C4-2B (cell line): ENCODE data around the gene LTV1.
"Not testable (repeated sequence)": the region's sequence is repeated elsewhere in the genome, so short reads cannot be mapped to it uniquely, and the experiment has no call there.

Experiments used
- H3K27ac ChIP-seq: fragments of 450-650 bp; 2 replicates; pipeline ENCODE4 v1.5.1; 2017
- CTCF ChIP-seq: fragments of 450-650 bp; conservative IDR thresholded peaks from 2 replicates; pipeline ENCODE4 v1.5.1; 2017; ENCODE audit warnings: mild to moderate bottlenecking
- ZFX ChIP-seq: fragments of 450-650 bp; IDR thresholded peaks from 2 replicates; pipeline ENCODE4 v1.6.1; 2017

The LTV1 gene

GRCh38 chr6:143844006-143844405, 868 bp downstream of the LTV1 start:
- peak overlapping the region; percentile 81 for H3K27ac ChIP-seq
- TF ChIP-seq CTCF, result no peak
- TF ChIP-seq ZFX, result no peak

DNA sequence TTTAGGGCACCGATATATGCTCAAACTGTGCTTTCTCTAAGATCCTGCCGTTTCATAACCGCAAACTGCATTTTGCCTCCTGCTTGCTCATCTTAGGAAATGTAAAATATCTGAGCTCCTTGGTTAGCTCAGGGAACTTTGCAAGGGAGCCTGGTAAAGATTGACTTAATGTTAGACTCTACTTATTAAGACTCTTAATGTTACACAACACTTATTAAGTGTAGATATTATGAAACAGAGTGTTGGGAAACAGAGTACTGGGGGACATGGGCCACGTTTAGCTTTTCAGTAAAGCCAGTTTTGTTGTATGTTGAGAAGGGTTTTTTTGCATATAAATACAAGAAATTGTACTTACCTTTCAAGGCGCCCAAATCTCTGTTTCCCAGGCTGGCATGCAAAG, 1.9 kb downstream of the LTV1 start:
- no peak overlapping the region for H3K27ac ChIP-seq
- TF ChIP-seq CTCF, result no peak
- TF ChIP-seq ZFX, result no peak

DNA sequence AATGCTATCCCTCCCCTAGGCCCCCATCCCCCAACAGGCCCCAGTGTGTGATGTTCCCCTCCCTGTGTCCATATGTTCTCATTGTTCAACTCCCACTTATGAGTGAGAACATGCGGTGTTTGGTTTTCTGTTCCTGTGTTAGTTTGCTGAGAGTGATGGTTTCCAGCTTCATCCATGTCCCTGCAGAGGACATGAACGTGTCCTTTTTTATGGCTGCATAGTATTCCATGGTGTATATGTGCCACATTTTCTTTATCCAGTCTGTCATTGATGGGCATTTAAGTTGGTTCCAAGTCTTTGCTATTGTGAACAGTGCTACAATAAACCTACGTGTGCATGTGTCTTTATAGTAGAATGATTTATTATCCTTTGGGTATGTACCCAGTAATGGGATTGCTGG, 8.6 kb downstream of the LTV1 start:
- H3K27ac ChIP-seq, result not testable (repeated sequence)

GRCh38 chr6:143855057-143855456, 11.9 kb downstream of the LTV1 start:
- H3K27ac ChIP-seq, result not testable (repeated sequence)

DNA sequence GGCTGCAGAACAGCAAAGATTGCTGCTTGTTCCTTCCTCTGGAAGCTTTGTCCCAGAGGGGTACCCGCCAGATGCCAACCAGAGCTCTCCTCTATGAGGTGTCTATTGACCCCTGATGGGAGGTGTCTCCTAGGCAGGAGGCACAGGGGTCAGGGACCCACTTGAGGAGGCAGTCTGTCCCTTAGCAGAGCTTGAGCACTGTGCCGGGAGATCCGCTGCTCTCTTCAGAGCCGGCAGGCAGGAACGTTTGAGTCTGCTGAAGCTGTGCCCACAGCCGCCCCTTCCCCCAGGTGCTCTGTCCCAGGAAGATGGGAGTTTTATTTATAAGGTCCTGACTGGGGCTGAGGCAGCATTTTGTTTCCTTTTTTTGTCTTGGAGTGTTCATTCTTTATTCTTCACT, 13.6 kb downstream of the LTV1 start:
- H3K27ac ChIP-seq, result not testable (repeated sequence)

GRCh38 chr6:143857651-143858050, 14.5 kb downstream of the LTV1 start:
- H3K27ac ChIP-seq, result no peak overlapping the region
- TF ChIP-seq CTCF, result no peak

DNA sequence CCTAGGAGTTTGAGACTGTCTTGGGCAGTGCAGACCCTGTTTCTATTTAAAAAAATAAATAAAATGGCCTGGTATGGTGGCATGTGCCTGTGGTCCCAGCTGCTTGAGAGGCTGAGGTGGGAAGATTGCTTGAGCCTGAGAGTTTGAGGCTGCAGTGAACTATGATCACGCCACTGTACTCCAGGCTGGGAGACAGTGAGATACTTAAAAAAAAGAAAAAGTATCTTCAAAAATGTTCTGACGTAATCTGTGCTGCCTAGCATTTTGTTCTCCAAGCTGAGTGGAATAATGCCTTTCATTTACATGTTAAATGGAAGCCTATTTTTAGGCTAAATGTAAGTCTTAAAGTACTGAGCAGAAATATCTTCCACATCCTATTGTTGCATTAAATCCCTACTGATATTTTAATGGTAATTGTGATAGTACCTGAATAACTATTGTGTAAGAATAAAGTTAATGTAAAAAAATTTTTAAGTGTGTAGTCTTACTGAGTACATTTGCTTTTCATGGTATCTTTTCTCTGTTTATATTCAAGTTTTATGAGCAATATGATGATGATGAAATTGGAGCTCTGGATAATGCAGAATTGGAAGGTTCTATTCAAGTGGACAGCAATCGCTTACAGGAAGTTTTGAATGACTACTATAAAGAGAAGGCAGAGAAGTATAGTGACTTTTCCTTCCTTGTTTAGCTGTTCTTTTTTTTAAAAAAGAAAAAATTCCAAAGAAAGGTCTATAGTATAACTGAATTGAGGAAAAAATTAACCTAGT, 16.9 kb downstream of the LTV1 start:
- H3K27ac ChIP-seq, result no peak overlapping the region
- TF ChIP-seq CTCF (no peak), ZFX (no peak)

GRCh38 chr6:143863771-143864170, 20.6 kb downstream of the LTV1 start:
- H3K27ac ChIP-seq, result no peak overlapping the region
- TF ChIP-seq CTCF (no peak), ZFX (no peak)

DNA sequence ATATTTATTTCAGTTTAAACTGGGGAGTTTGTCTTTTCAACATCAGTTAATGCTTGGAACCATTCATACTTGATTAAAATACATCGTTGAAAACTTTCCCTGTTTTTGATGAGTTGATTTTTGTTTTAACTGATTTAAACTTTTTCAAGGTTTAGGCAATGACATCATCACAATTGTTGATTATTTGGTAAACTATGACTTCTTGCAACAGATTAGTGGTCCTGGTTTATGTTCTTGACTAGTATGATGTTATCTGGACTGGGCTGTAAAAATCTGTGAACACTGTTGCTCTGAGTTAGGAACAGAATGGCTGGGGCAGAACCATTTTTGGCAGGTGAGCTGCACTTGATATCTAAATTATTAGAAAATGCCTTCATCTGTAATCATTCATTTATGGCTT, 21.1 kb downstream of the LTV1 start, which contains the start of gene ZC2HC1B:
Gene ZC2HC1B, plus strand, starts transcription at position 241 of the 400 bp plus-strand sequence. Its CDS starts 66 bp downstream, at position 307.
- TF ChIP-seq ZFX, result no peak
- TF ChIP-seq CTCF, result no peak
- no peak within 1 kb of the TSS for H3K27ac ChIP-seq
